ENCODE results near the gene UBE3A. TPM values are rescaled to one million over a fixed set of nuclear protein-coding genes. Genes with fewer than 3 reads are reported as not detected.

Gene UBE3A
- total RNA-seq, 1 donor from 2014 or later = 88.0 TPM

DNA sequence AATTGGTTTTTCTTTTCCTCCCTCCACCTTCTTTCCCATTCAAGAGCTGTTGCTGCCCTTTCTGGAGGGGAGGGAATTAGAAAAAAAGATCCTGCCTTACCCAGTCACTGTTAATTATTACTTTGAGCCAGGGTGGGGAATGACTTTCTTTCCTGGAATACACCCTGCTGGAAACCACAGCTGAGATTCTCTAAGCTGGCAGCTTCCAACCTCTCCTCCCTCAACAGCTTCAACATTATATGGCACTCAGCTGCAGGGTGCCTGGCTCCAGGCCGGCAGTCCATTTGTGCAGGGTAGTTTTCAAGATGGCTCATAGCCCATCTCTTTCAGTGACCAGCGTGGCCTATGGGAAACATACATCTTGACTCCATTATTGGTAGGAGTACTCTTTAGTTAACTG is 105.8 kb downstream of the UBE3A start:
- peaks cover 58% of the 10 kb centered on the region for H3K36me3 Mint-ChIP-seq (ENCODE audit: unreplicated experiment)
- no peak for DNase-seq (ENCODE audit: extremely low spot score, unreplicated experiment)
- no peak overlapping the region for H3K4me3 Mint-ChIP-seq (ENCODE audit: unreplicated experiment)
- no peak for TF ChIP-seq CTCF (IDR thresholded peaks at IDR 0.05)
- H3K9me3 Mint-ChIP-seq (ENCODE audit: unreplicated experiment) = peaks cover 11% of the 10 kb centered on the region
- no peak overlapping the region for H3K27ac Mint-ChIP-seq (ENCODE audit: unreplicated experiment)
- H3K27me3 Mint-ChIP-seq (ENCODE audit: unreplicated experiment) = no peaks in the 10 kb centered on the region
- no peaks in the 10 kb centered on the region for H3K4me1 Mint-ChIP-seq (ENCODE audit: unreplicated experiment)

DNA sequence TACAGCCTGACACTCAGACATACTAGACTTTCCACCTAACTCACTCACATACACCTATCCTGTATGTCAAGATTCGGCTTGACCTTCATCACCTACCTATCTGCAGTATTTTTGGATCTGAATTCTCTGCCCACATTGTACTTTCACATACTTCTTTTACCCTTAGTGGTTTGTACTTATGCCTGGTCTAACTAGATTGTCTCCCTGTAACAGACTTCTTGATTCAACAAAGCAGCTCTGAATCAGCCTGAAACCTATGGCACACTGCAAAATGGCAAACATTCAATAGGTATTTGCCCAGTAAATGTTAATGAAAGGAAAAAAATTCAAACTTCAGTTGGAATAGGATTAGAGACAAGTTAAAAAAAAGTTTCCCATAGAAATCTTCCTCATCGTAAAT is 106.5 kb downstream of the UBE3A start:
- peaks cover 11% of the 10 kb centered on the region for H3K9me3 Mint-ChIP-seq (ENCODE audit: unreplicated experiment)
- no peak for DNase-seq (ENCODE audit: extremely low spot score, unreplicated experiment)
- H3K27me3 Mint-ChIP-seq (ENCODE audit: unreplicated experiment) = no peaks in the 10 kb centered on the region
- H3K36me3 Mint-ChIP-seq (ENCODE audit: unreplicated experiment) = peaks cover 52% of the 10 kb centered on the region
- no peaks in the 10 kb centered on the region for H3K4me1 Mint-ChIP-seq (ENCODE audit: unreplicated experiment)
- TF ChIP-seq CTCF (IDR thresholded peaks at IDR 0.05) = no peak
- H3K4me3 Mint-ChIP-seq (ENCODE audit: unreplicated experiment) = no peak overlapping the region
- H3K27ac Mint-ChIP-seq (ENCODE audit: unreplicated experiment) = no peak overlapping the region

GRCh38 chr15:25331860-25332259 is 107.0 kb downstream of the UBE3A start:
- peaks cover 11% of the 10 kb centered on the region for H3K9me3 Mint-ChIP-seq (ENCODE audit: unreplicated experiment)
- no peak for DNase-seq (ENCODE audit: extremely low spot score, unreplicated experiment)
- TF ChIP-seq CTCF (IDR thresholded peaks at IDR 0.05) = no peak

DNA sequence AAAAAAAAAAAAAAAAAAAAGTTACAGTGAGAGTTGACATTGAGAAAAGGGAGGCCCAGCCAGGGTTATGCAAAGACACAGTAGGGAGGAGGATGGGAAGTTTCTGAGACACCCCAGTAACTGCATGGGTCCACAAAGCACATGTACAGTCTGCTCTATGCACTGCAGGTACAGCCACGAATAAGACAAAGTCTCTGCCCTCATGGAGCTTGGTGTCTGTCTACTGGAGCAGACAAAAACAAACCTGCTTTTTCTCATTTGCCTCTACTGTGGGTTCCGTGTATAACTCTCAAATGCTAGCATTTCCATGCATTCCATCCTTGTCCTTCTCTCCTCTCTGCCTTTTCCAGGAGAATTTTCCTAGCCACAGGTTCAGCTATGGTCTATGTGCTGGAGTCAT is 107.4 kb downstream of the UBE3A start:
- Mint-ChIP-seq H3K27me3 (ENCODE audit: unreplicated experiment) (no peaks in the 10 kb centered on the region), H3K9me3 (ENCODE audit: unreplicated experiment) (peaks cover 11% of the 10 kb centered on the region), H3K36me3 (ENCODE audit: unreplicated experiment) (peaks cover 43% of the 10 kb centered on the region), H3K4me3 (ENCODE audit: unreplicated experiment) (no peak overlapping the region), H3K27ac (ENCODE audit: unreplicated experiment) (no peak overlapping the region), H3K4me1 (ENCODE audit: unreplicated experiment) (no peaks in the 10 kb centered on the region)
- no peak for DNase-seq (ENCODE audit: extremely low spot score, unreplicated experiment)
- TF ChIP-seq CTCF (IDR thresholded peaks at IDR 0.05) = no peak

More at GRCh38 chr15:25331860-25332259, 107.0 kb downstream of the UBE3A start:
- Mint-ChIP-seq H3K27me3 (ENCODE audit: unreplicated experiment) (no peaks in the 10 kb centered on the region), H3K4me1 (ENCODE audit: unreplicated experiment) (no peaks in the 10 kb centered on the region), H3K4me3 (ENCODE audit: unreplicated experiment) (no peak overlapping the region), H3K27ac (ENCODE audit: unreplicated experiment) (no peak overlapping the region), H3K36me3 (ENCODE audit: unreplicated experiment) (peaks cover 48% of the 10 kb centered on the region)

GRCh38 chr15:25329696-25330095 is 109.1 kb downstream of the UBE3A start:
- no peak overlapping the region for H3K4me3 Mint-ChIP-seq (ENCODE audit: unreplicated experiment)
- DNase-seq (ENCODE audit: extremely low spot score, unreplicated experiment) = no peak
- peaks cover 2% of the 10 kb centered on the region for H3K9me3 Mint-ChIP-seq (ENCODE audit: unreplicated experiment)
- peaks cover 28% of the 10 kb centered on the region for H3K36me3 Mint-ChIP-seq (ENCODE audit: unreplicated experiment)
- H3K27ac Mint-ChIP-seq (ENCODE audit: unreplicated experiment) = no peak overlapping the region
- no peaks in the 10 kb centered on the region for H3K4me1 Mint-ChIP-seq (ENCODE audit: unreplicated experiment)
- no peak for TF ChIP-seq CTCF (IDR thresholded peaks at IDR 0.05)
- no peaks in the 10 kb centered on the region for H3K27me3 Mint-ChIP-seq (ENCODE audit: unreplicated experiment)
